ENCODE data around the gene CHN2.

The CHN2 gene

DNA sequence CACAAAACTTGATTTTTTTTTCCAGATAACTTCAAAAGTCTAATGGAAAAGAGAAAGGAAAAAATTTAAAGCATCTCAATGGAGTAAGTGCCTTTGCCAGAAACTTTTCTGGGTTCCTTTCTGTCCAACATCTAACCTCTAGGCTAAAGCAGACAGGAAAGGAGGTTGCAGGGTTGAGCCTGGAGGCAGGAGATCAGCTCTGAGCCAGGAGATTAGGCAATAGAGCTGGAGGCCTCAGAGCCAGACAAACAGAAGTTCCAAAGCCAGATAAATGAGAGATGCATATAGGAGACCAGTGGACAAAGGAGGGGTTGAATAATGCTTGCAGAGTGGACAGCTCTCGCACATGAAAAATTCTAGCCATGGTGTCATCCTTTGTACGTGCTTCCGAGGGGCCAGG lies 42.9 kb downstream of the CHN2 start:
- TF ChIP-seq, protein P1, sequence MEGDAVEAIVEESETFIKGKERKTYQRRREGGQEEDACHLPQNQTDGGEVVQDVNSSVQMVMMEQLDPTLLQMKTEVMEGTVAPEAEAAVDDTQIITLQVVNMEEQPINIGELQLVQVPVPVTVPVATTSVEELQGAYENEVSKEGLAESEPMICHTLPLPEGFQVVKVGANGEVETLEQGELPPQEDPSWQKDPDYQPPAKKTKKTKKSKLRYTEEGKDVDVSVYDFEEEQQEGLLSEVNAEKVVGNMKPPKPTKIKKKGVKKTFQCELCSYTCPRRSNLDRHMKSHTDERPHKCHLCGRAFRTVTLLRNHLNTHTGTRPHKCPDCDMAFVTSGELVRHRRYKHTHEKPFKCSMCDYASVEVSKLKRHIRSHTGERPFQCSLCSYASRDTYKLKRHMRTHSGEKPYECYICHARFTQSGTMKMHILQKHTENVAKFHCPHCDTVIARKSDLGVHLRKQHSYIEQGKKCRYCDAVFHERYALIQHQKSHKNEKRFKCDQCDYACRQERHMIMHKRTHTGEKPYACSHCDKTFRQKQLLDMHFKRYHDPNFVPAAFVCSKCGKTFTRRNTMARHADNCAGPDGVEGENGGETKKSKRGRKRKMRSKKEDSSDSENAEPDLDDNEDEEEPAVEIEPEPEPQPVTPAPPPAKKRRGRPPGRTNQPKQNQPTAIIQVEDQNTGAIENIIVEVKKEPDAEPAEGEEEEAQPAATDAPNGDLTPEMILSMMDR (IDR thresholded peaks at IDR 0.05): no peak
- no peak for TF ChIP-seq ZFX (IDR thresholded peaks at IDR 0.05; ENCODE audit: borderline replicate concordance)
- H3K27ac ChIP-seq: no peak overlapping the region

DNA sequence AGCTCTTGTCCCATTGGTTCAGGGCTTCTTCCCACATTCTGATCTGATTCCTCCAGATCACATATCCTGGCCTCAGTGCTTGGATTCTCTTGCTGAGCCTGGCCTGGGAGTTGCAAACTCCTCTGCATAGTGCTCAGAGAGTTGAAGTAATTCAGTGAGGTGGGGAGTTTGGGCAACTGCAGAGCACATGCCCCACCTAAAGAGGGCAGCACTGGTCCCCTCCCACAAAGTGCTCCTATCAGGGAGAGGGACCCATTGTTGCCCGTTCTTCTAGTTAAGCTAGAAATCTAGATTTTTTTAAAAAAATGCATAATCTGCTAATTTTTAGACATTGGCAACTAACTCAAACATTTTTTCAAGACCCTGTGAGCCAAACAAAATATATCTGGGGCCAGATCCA lies 45.1 kb downstream of the CHN2 start:
- TF ChIP-seq ZFX (IDR thresholded peaks at IDR 0.05; ENCODE audit: borderline replicate concordance): no peak
- TF ChIP-seq, protein P1 (IDR thresholded peaks at IDR 0.05): peak; percentile 77
- no peak overlapping the region for H3K27ac ChIP-seq

DNA sequence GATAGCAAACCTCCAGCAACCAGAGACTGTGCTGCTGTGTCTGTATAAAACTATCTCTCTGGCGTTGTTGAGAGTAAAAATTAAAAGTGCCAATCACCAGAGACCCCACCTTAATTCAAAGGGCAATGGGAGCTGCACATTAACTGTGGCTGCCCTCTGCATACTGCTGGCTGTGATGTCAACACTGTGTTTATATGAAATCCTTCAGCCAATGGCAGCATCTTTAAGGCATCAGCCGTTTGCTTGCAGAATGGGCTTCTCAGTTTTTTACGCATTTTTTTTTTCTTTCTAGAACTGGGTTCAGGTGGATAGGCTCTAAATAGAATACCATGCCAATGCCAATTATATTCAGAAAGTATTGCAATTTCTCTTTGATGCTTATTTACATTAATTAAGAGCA lies 47.7 kb downstream of the CHN2 start:
- TF ChIP-seq ZFX (IDR thresholded peaks at IDR 0.05; ENCODE audit: borderline replicate concordance): no peak
- H3K27ac ChIP-seq: no peak overlapping the region

DNA sequence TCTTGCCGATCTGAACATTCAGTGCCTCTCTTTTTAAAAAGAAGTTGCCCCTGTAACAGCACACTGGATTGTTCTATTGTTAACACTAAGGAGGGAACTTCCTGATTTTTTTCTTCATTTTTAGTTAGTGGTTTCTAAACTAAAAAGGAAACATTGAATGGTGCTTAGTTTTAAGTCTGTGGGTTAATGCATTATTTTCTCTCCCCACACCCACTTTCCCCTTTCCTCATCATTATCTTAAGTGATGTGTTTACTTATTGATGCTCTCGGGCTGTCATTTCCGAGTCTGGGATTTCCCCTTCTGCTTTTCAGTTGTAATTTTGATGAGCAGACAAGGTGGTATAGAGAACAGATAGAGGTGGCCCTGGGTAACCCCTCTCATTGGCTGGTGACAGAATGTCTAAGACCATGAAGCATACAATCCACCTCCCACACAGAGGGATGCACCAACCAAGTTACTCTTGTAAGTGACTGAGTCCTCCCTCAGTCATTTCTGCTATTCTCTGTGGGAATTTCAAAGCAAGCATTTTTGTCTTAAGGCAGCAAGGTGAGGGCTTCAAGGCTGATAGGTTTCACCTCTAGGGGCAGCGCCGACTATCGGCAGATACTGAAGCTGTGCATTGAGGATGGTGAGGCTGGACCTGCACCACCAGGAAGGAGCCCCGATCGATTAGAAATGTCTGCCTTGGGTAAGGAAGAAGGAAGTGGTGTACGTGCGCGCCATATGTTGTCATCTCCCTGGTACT lies 49.5 kb downstream of the CHN2 start:
- TF ChIP-seq, protein P1 (IDR thresholded peaks at IDR 0.05): peak; percentile 60
- TF ChIP-seq ZFX (IDR thresholded peaks at IDR 0.05; ENCODE audit: borderline replicate concordance): no peak
- no peak overlapping the region for H3K27ac ChIP-seq

DNA sequence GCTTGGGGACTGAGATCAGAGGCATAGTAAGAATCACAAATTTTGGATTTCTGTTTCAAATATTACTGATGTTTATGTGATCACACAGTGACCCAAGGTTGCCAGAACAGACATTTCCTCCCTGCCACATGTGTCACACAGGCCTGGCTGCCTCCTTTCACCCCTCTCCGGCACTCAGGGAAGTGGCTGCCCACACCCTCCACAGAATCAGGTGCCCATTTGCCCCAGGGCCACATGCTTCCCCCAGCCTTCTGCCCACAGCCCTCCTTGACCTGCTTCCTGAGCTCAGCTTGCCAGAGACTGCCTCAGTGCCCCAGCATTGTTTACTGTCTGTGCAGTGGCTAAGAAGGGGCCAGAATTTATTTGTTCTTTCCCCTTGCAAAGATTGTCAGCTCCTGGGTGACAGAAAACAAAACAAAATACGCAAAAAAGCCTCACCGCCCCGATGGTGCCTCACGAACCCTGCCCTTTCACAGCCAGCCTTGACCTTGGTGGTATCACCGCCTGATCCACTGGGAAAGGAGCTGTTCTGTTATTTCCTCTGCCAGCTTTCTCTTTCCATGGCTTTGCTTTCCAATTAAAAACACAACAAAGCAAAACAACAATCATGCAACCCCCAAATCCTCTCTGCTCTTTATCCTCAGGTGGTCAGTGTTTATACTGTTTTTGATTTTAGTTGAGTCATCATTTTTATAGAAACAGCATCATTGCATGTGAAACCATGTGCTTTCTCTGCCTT lies 52.8 kb downstream of the CHN2 start:
- TF ChIP-seq, protein P1 (IDR thresholded peaks at IDR 0.05): no peak
- no peak for TF ChIP-seq ZFX (IDR thresholded peaks at IDR 0.05; ENCODE audit: borderline replicate concordance)
- H3K27ac ChIP-seq: no peak overlapping the region

DNA sequence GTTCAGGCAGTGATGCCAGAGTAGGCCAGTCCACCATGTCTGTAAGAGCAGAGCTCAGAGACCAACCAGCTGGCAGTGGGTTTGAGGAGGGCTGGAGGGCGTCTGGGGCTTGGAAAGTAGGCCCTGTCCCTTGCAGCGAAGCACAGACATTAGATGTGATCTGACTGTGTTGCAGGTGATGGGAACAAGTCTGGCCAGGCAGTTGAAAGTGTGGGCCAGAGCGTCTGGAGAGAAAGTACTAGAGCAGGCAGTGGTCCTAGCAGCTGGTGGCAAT lies 53.3 kb downstream of the CHN2 start:
- no peak overlapping the region for H3K27ac ChIP-seq
- TF ChIP-seq, protein P1 (IDR thresholded peaks at IDR 0.05): no peak
- TF ChIP-seq ZFX (IDR thresholded peaks at IDR 0.05; ENCODE audit: borderline replicate concordance): no peak

DNA sequence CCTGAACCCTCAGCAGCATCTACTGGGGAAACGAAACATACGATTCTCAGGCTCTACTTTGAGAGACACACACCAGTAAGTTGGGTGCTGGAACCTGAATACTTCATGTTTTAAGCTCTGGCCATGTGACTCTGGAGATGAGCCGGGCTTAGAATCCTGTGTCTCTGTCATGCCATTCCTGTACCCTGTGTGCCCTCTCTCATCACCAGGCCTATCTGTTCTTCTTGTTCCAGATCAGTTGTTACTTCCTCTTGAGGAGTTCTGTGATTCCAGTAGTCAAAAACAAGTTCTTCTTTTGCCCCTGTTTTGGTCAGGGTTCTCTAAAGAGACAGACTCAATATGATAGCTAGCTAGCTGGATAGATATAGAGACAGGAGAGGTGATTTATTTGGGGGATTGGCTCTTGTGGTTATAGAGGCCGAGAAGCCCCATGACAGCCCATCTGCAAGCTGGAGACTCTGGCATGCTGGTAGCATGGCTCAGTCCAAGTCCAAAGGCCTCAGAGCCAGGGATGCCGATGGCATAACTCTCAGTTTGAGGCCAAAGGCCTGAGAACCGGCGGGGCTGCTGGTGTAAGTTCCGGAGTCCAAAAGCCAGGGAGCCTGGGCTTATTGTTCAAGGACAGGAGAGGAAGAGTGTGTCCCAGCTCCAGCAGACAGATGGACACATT lies 54.3 kb downstream of the CHN2 start:
- no peak overlapping the region for H3K27ac ChIP-seq
- TF ChIP-seq, protein P1 (IDR thresholded peaks at IDR 0.05): no peak
- no peak for TF ChIP-seq ZFX (IDR thresholded peaks at IDR 0.05; ENCODE audit: borderline replicate concordance)

All from 22Rv1 (cell line).